Cardiac muscle cell (in vitro differentiated cells and primary cell): ENCODE measurements around the gene RAB43. TPM values are rescaled to one million over a fixed set of nuclear protein-coding genes. Genes with fewer than 3 reads are reported as not detected.

Source experiments
- DNase-seq, 2 donors: peaks; one replicate each; pipeline versions ENCODE4 v3.0.0 to v3.0.0-alpha.2; 2010 to 2017; ENCODE audit warnings: low read depth in 1 of 2, low spot score in 1 of 2
- H3K27ac ChIP-seq: fragments of 200-600 bp; sonication (generic); 2 replicates; pipeline ENCODE4 v1.5.1; 2016
- H3K27me3 ChIP-seq: fragments of 200-600 bp; sonication (generic); 2 replicates; pipeline ENCODE4 v1.6.0; 2016; ENCODE audit warnings: control low read depth
- H3K36me3 ChIP-seq: fragments of 200-600 bp; sonication (generic); 2 replicates; pipeline ENCODE4 v1.5.1; 2016; ENCODE audit warnings: control low read depth
- H3K4me1 ChIP-seq: fragments of 200-600 bp; sonication (generic); 2 replicates; pipeline ENCODE4 v1.8.1; 2017; ENCODE audit warnings: low read depth, mild to moderate bottlenecking, mixed run types
- H3K4me3 ChIP-seq: fragments of 200-600 bp; sonication (generic); 2 replicates; pipeline ENCODE4 v1.5.1; 2016; ENCODE audit warnings: mild to moderate bottlenecking
- H3K9me3 ChIP-seq: fragments of 200-600 bp; sonication (generic); 2 replicates; pipeline ENCODE4 v1.5.1; 2017; ENCODE audit warnings: low read depth, mild to moderate bottlenecking, control low read depth
- CTCF ChIP-seq: IDR thresholded peaks from 2 replicates; pipeline ENCODE4 v1.5.1; 2012; ENCODE audit warnings: low read depth, mild to moderate bottlenecking, low read length
- polyA plus RNA-seq: library from polyadenylated mRNA; unstranded; fragments of >200 nt; fragmentation: Nextera tagmentation; extraction: Ambion mirVana; gene quantifications from 2 replicates; pipeline ENCODE4 v1.2.1, GENCODE V29; 2016
- total RNA-seq: library from RNA; depleted of rRNA; stranded (reverse); fragments of >200 nt; gene quantifications from 2 replicates; pipeline ENCODE4 v1.2.3, GENCODE V29; 2016

The RAB43 gene
- total and polyA plus RNA-seq, 2 experiments from 2014 or later, result 8.5 to 11.4 TPM

- Histone ChIP-seq H3K36me3 (no peaks in the 10 kb centered on the region), H3K4me3 (no peak overlapping the region), H3K9me3 (no peaks in the 10 kb centered on the region), H3K27me3 (no peaks in the 10 kb centered on the region), H3K27ac (no peak overlapping the region), H3K4me1 (no peaks in the 10 kb centered on the region)
- no peak for DNase-seq
- TF ChIP-seq CTCF, result no peak
Measured at GRCh38 chr3:129085165-129085715, 36.4 kb downstream of the RAB43 start.

GRCh38 chr3:129084501-129084900 is 37.1 kb downstream of the RAB43 start:
- no peak overlapping the region for H3K27ac ChIP-seq
- no peaks in the 10 kb centered on the region for H3K4me1 ChIP-seq
- DNase-seq, result no peak
- H3K36me3 ChIP-seq, result no peaks in the 10 kb centered on the region
- no peak for TF ChIP-seq CTCF
- H3K27me3 ChIP-seq, result no peaks in the 10 kb centered on the region
- no peaks in the 10 kb centered on the region for H3K9me3 ChIP-seq
- no peak overlapping the region for H3K4me3 ChIP-seq

- H3K4me3 ChIP-seq, result no peak overlapping the region
- DNase-seq, result no peak
- H3K27ac ChIP-seq, result no peak overlapping the region
- no peak for TF ChIP-seq CTCF
- H3K36me3 ChIP-seq, result no peaks in the 10 kb centered on the region
- H3K9me3 ChIP-seq, result no peaks in the 10 kb centered on the region
- H3K27me3 ChIP-seq, result no peaks in the 10 kb centered on the region
- no peaks in the 10 kb centered on the region for H3K4me1 ChIP-seq
Measured at GRCh38 chr3:129082026-129082425, 39.6 kb downstream of the RAB43 start.

GRCh38 chr3:129081503-129081902 is 40.1 kb downstream of the RAB43 start:
- H3K9me3 ChIP-seq, result no peaks in the 10 kb centered on the region
- no peak for DNase-seq
- no peaks in the 10 kb centered on the region for H3K36me3 ChIP-seq
- H3K4me1 ChIP-seq, result no peaks in the 10 kb centered on the region
- no peak overlapping the region for H3K27ac ChIP-seq
- no peak overlapping the region for H3K4me3 ChIP-seq
- H3K27me3 ChIP-seq, result no peaks in the 10 kb centered on the region
- TF ChIP-seq CTCF, result no peak

GRCh38 chr3:129078510-129078909 is 43.1 kb downstream of the RAB43 start:
- H3K27me3 ChIP-seq, result no peaks in the 10 kb centered on the region
- no peak overlapping the region for H3K4me3 ChIP-seq
- no peaks in the 10 kb centered on the region for H3K36me3 ChIP-seq
- no peak overlapping the region for H3K27ac ChIP-seq
- no peak for TF ChIP-seq CTCF
- no peaks in the 10 kb centered on the region for H3K9me3 ChIP-seq
- DNase-seq, result no peak
- H3K4me1 ChIP-seq, result no peaks in the 10 kb centered on the region

- Histone ChIP-seq H3K9me3 (no peaks in the 10 kb centered on the region), H3K4me1 (no peaks in the 10 kb centered on the region), H3K27ac (no peak overlapping the region), H3K36me3 (no peaks in the 10 kb centered on the region), H3K27me3 (no peaks in the 10 kb centered on the region), H3K4me3 (no peak overlapping the region)
- no peak for DNase-seq
- TF ChIP-seq CTCF, result no peak
Measured at GRCh38 chr3:129077222-129077621, 44.4 kb downstream of the RAB43 start.
